A673 (cell line): ENCODE data around the gene PCDHB7. TPM values are rescaled to one million over a fixed set of nuclear protein-coding genes. Genes with fewer than 3 reads are reported as not detected.
"Not testable (repeated sequence)": the region's sequence is repeated elsewhere in the genome, so short reads cannot be mapped to it uniquely, and the experiment has no call there.

Source experiments
- BruUV-seq: library from RNA; stranded (reverse); fragments of 400-500 nt; replicated peaks from 2 replicates; lab custom pipeline; 2021; lab: Mats Ljungman, UMichigan
- CTCF ChIA-PET: fragments of 300-600 bp; sonication (Branson Sonifier 250); formaldehyde crosslinking; loops from one replicate; lab custom pipeline; 2022; ENCODE audit warnings: antibody characterized with exemption; lab: Charles Lee
- POLR2A ChIA-PET: fragments of 300-600 bp; sonication (Branson Sonifier 250); formaldehyde crosslinking; loops from one replicate; lab custom pipeline; 2022; ENCODE audit warnings: antibody characterized with exemption; ENCODE audit not compliant: low non-redundant PET; lab: Charles Lee
- DNase-seq: peaks from one replicate; pipeline ENCODE4 v3.0.0-alpha.2; 2015; ENCODE audit warnings: low spot score
- H3K27ac ChIP-seq: fragments of 200-600 bp; sonication (generic); 2 replicates; pipeline ENCODE4 v1.5.1; 2016; ENCODE audit warnings: mixed run types, low read depth, mild to moderate bottlenecking, mixed read lengths, antibody characterized with exemption, low read length; ENCODE audit not compliant: poor library complexity, severe bottlenecking
- H3K27me3 ChIP-seq: fragments of 200-600 bp; sonication (generic); replicated peaks from 2 replicates; pipeline ENCODE4 v1.6.1; 2017; ENCODE audit warnings: mixed run types, low read depth, mild to moderate bottlenecking, mixed read lengths, antibody characterized with exemption, low read length; ENCODE audit not compliant: insufficient read depth, poor library complexity
- H3K36me3 ChIP-seq: fragments of 200-600 bp; sonication (generic); 2 replicates; pipeline ENCODE4 v1.6.1; 2016; ENCODE audit warnings: mixed run types, mild to moderate bottlenecking, mixed read lengths, antibody characterized with exemption, low read length; ENCODE audit not compliant: insufficient read depth, poor library complexity, severe bottlenecking
- H3K4me1 ChIP-seq: fragments of 200-600 bp; sonication (generic); 2 replicates; pipeline ENCODE4 v1.6.1; 2017; ENCODE audit warnings: mixed run types, mild to moderate bottlenecking, mixed read lengths, antibody characterized with exemption, low read length; ENCODE audit not compliant: insufficient read depth, poor library complexity, severe bottlenecking
- H3K4me3 ChIP-seq: fragments of 200-600 bp; sonication (generic); 2 replicates; pipeline ENCODE4 v1.5.1; 2016; ENCODE audit warnings: low read depth, mixed run types, mild to moderate bottlenecking, mixed read lengths, low read length; ENCODE audit not compliant: poor library complexity, severe bottlenecking
- H3K9me3 ChIP-seq: fragments of 200-600 bp; sonication (generic); 2 replicates; pipeline ENCODE4 v1.6.1; 2016; ENCODE audit warnings: mixed run types, low read depth, mild to moderate bottlenecking, mixed read lengths, antibody characterized with exemption, low read length; ENCODE audit not compliant: poor library complexity, severe bottlenecking
- CTCF ChIP-seq: fragments of 300-800, 200-600 bp; sonication (generic); conservative IDR thresholded peaks from 2 replicates; pipeline ENCODE4 v1.5.1; 2017; ENCODE audit warnings: low read depth, mild to moderate bottlenecking, antibody characterized with exemption, low read length, moderate library complexity, mixed read lengths
- EZH2 ChIP-seq: fragments of 200-600 bp; sonication (generic); IDR thresholded peaks from 2 replicates; pipeline ENCODE4 v1.6.1; 2017; ENCODE audit warnings: borderline replicate concordance, low read depth, mild to moderate bottlenecking, mixed read lengths, antibody characterized with exemption, low read length; ENCODE audit not compliant: poor library complexity, severe bottlenecking
- intact Hi-C: fragments of 100-400 bp; cut with micrococcal nuclease; formaldehyde crosslinking; loops from one replicate; pipeline ENCODE4 v1.10.0; 2022; ENCODE audit not compliant: unreplicated experiment
- total RNA-seq: library from RNA; stranded (reverse); gene quantifications from 2 replicates; pipeline ENCODE4 v1.2.3, GENCODE V29; 2021

Gene PCDHB7
- total RNA-seq, 1 experiment from 2014 or later: 2.0 TPM

- intact Hi-C loops: no loop called here
- no peaks in the 10 kb centered on the region for H3K27me3 ChIP-seq
- TF ChIP-seq EZH2 (no peak), CTCF (no peak)
- no peak overlapping the region for H3K4me3 ChIP-seq
- no peak for DNase-seq
- BruUV-seq: no TSS peak
- H3K27ac ChIP-seq: no peak overlapping the region
- H3K9me3 ChIP-seq: peaks cover 19% of the 10 kb centered on the region
- CTCF ChIA-PET: no interaction called here
- POLR2A ChIA-PET: no interaction called here
- no peaks in the 10 kb centered on the region for H3K4me1 ChIP-seq
- no peaks in the 10 kb centered on the region for H3K36me3 ChIP-seq
Measured at GRCh38 chr5:141196363-141196762, 23.9 kb downstream of the PCDHB7 start.

- Histone ChIP-seq H3K4me3 (peak within 1 kb of the TSS; percentile 54), H3K27ac (peak within 1 kb of the TSS; percentile 77)
- TF ChIP-seq EZH2 (no peak), CTCF (peak; percentile 85)
Measured at GRCh38 chr5:141199359-141200235, 27.2 kb downstream of the PCDHB7 start, which contains the start of gene PCDHB11. Gene PCDHB11, plus strand, starts transcription at chr5:141199627. Its CDS starts 148 bp downstream, at chr5:141199775.

GRCh38 chr5:141201126-141201525 is 28.7 kb downstream of the PCDHB7 start:
- H3K27me3 ChIP-seq, H3K4me3 ChIP-seq, H3K36me3 ChIP-seq, BruUV-seq, H3K27ac ChIP-seq, intact Hi-C loops, POLR2A ChIA-PET, DNase-seq, H3K4me1 ChIP-seq: not testable (repeated sequence)
- CTCF ChIA-PET: interaction anchor here (0.6 kb wide), 1 partner anchor 689 kb away, joined by 3 read pairs; no protein-coding TSS in a partner anchor
- peaks cover 15% of the 10 kb centered on the region for H3K9me3 ChIP-seq

More at GRCh38 chr5:141199359-141200235, 27.2 kb downstream of the PCDHB7 start, which contains the start of gene PCDHB11:
- Histone ChIP-seq H3K36me3 (no peaks in the 10 kb centered on the region), H3K27me3 (no peaks in the 10 kb centered on the region), H3K4me1 (no peaks in the 10 kb centered on the region), H3K9me3 (peaks cover 19% of the 10 kb centered on the region)
- BruUV-seq: TSS peak; percentile 70
- ChIA-PET POLR2A (no interaction called here), CTCF (interaction anchor here (0.5 to 1.9 kb wide), 12 partner anchors 9 to 368 kb away, joined by 3 to 9 read pairs (median 5); partner anchors contain the start of genes PCDHB14, PCDHB16, PCDHB8 and PCDHB9)
- peak; percentile 84 for DNase-seq
- intact Hi-C loops: loop anchor here (1.0 kb wide), 1 partner anchor 361 kb away; no protein-coding TSS in a partner anchor

GRCh38 chr5:141201646-141202045 is 29.2 kb downstream of the PCDHB7 start:
- H3K9me3 ChIP-seq, H3K4me3 ChIP-seq, H3K36me3 ChIP-seq, intact Hi-C loops, H3K27ac ChIP-seq, BruUV-seq, H3K27me3 ChIP-seq, DNase-seq, POLR2A ChIA-PET, H3K4me1 ChIP-seq: not testable (repeated sequence)
- CTCF ChIA-PET: interaction anchor here (0.6 kb wide), 1 partner anchor 688 kb away, joined by 3 read pairs; no protein-coding TSS in a partner anchor
